Activated naive CD4-positive, alpha-beta T cell treated with anti-CD3 and anti-CD28 coated beads, Interleukin-2, amount 50 U/mL, for 24 hours (primary cell): ENCODE measurements around the gene EGLN3.

Source experiments
- H3K27ac Mint-ChIP-seq: one replicate; pipeline ENCODE4 v1.8.0; 2021; ENCODE audit warnings: mild to moderate bottlenecking, mixed read lengths
- H3K27me3 Mint-ChIP-seq: one replicate; pipeline ENCODE4 v1.8.0; 2021; ENCODE audit warnings: mixed read lengths
- H3K36me3 Mint-ChIP-seq: one replicate; pipeline ENCODE4 v1.8.0; 2021; ENCODE audit warnings: mixed read lengths
- H3K4me1 Mint-ChIP-seq: one replicate; pipeline ENCODE4 v1.8.0; 2021; ENCODE audit warnings: mixed read lengths
- H3K4me3 Mint-ChIP-seq: one replicate; pipeline ENCODE4 v1.8.0; 2021; ENCODE audit warnings: mild to moderate bottlenecking, mixed read lengths
- H3K9me3 Mint-ChIP-seq: one replicate; pipeline ENCODE4 v1.8.0; 2021; ENCODE audit warnings: mixed read lengths

EGLN3 gene

DNA sequence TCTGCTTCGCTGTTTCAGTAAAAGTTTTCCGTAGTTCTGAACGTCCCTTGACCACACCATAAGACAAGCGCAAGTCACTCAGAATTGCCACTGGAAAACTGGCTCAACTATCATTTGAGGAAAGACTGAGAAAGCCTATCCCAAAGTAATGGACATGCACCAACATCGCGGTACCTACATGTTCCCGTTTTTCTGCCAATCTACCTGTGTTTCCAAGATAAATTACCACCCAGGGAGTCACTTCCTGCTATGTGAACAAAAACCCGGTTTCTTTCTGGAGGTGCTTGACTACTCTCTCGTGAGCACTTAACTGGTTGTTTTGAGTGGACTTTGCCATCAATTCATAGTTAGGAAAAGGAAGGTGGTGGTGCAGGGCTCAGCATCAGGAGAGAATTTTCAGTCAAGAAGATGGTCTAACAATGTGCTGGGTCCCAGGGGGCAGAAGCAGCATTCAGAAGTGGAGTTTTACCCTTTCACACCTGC is 1.4 kb downstream of the EGLN3 start:
- peaks cover 21% of the 10 kb centered on the region for H3K27me3 Mint-ChIP-seq
- H3K27ac Mint-ChIP-seq: no peak overlapping the region
- H3K4me3 Mint-ChIP-seq: peak overlapping the region; percentile 57
- peaks cover 30% of the 10 kb centered on the region for H3K4me1 Mint-ChIP-seq
- no peaks in the 10 kb centered on the region for H3K9me3 Mint-ChIP-seq
- no peaks in the 10 kb centered on the region for H3K36me3 Mint-ChIP-seq

GRCh38 chr14:33948869-33949408 is 1.9 kb downstream of the EGLN3 start:
- peaks cover 21% of the 10 kb centered on the region for H3K27me3 Mint-ChIP-seq
- H3K36me3 Mint-ChIP-seq: no peaks in the 10 kb centered on the region
- no peak overlapping the region for H3K27ac Mint-ChIP-seq
- H3K4me3 Mint-ChIP-seq: peak overlapping the region; percentile 57
- H3K9me3 Mint-ChIP-seq: no peaks in the 10 kb centered on the region
- H3K4me1 Mint-ChIP-seq: peaks cover 30% of the 10 kb centered on the region

GRCh38 chr14:33948145-33948868 is 2.6 kb downstream of the EGLN3 start:
- H3K4me3 Mint-ChIP-seq: no peak overlapping the region
- no peaks in the 10 kb centered on the region for H3K9me3 Mint-ChIP-seq
- no peaks in the 10 kb centered on the region for H3K36me3 Mint-ChIP-seq
- no peak overlapping the region for H3K27ac Mint-ChIP-seq
- H3K4me1 Mint-ChIP-seq: peaks cover 30% of the 10 kb centered on the region
- peaks cover 21% of the 10 kb centered on the region for H3K27me3 Mint-ChIP-seq

- Mint-ChIP-seq H3K36me3 (no peaks in the 10 kb centered on the region), H3K9me3 (no peaks in the 10 kb centered on the region), H3K4me3 (no peak overlapping the region), H3K4me1 (peaks cover 30% of the 10 kb centered on the region), H3K27me3 (peaks cover 17% of the 10 kb centered on the region), H3K27ac (no peak overlapping the region)
Measured at GRCh38 chr14:33946679-33947476, 4.0 kb downstream of the EGLN3 start.

- Mint-ChIP-seq H3K27ac (no peak overlapping the region), H3K4me3 (no peak overlapping the region), H3K36me3 (no peaks in the 10 kb centered on the region), H3K27me3 (peaks cover 11% of the 10 kb centered on the region), H3K4me1 (peaks cover 20% of the 10 kb centered on the region), H3K9me3 (no peaks in the 10 kb centered on the region)
Measured at GRCh38 chr14:33945210-33946088, 5.4 kb downstream of the EGLN3 start.

GRCh38 chr14:33943096-33943883 is 7.6 kb downstream of the EGLN3 start:
- H3K9me3 Mint-ChIP-seq: no peaks in the 10 kb centered on the region
- peaks cover 2% of the 10 kb centered on the region for H3K27me3 Mint-ChIP-seq
- no peaks in the 10 kb centered on the region for H3K36me3 Mint-ChIP-seq
- H3K4me3 Mint-ChIP-seq: no peak overlapping the region
- peaks cover 10% of the 10 kb centered on the region for H3K4me1 Mint-ChIP-seq
- H3K27ac Mint-ChIP-seq: no peak overlapping the region

DNA sequence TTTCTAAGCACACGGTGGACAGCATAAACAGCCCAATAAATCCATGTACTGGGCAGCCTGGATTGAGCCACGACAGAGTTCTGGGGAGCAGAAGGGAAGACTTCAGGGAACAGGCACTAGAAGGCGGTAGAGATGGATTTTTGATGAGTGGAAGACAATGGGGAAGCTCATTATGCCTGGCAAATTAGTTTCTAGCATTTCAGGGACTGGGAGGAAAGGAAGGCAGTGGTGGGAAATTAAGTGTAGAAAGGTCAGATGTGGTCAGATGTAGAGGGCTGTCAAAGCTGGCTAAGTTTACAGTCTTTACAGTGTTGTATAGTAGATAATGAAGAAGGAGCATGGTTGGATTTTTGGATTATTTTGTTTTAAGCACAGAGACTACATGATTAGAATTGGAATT is 9.2 kb downstream of the EGLN3 start:
- Mint-ChIP-seq H3K4me3 (no peak overlapping the region), H3K27me3 (no peaks in the 10 kb centered on the region), H3K9me3 (no peaks in the 10 kb centered on the region), H3K36me3 (no peaks in the 10 kb centered on the region), H3K4me1 (peaks cover 4% of the 10 kb centered on the region), H3K27ac (no peak overlapping the region)

DNA sequence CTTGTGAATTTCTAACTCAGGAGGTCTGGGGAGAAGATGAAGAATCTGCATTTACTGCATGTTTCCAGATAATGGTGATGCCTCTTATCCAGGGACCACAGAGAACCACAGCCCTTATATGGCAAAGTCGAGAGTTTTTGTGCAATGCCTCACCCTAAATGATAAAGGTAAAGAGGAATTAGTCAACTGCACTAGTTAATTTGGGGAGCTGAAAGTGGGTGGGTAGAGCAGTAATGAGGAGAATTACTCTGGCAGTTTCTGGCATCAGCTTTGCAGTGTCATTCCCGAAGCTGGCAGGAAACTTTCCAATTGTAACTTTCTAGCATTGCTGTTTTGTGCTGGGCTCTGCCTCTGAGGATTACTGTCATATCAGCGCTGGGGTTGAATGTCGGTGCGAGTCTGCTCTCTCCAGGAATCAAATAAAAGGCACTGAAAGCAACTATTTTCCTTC is 10.3 kb downstream of the EGLN3 start:
- Mint-ChIP-seq H3K36me3 (no peaks in the 10 kb centered on the region), H3K27ac (no peak overlapping the region), H3K27me3 (no peaks in the 10 kb centered on the region), H3K4me1 (no peaks in the 10 kb centered on the region), H3K9me3 (no peaks in the 10 kb centered on the region), H3K4me3 (no peak overlapping the region)

DNA sequence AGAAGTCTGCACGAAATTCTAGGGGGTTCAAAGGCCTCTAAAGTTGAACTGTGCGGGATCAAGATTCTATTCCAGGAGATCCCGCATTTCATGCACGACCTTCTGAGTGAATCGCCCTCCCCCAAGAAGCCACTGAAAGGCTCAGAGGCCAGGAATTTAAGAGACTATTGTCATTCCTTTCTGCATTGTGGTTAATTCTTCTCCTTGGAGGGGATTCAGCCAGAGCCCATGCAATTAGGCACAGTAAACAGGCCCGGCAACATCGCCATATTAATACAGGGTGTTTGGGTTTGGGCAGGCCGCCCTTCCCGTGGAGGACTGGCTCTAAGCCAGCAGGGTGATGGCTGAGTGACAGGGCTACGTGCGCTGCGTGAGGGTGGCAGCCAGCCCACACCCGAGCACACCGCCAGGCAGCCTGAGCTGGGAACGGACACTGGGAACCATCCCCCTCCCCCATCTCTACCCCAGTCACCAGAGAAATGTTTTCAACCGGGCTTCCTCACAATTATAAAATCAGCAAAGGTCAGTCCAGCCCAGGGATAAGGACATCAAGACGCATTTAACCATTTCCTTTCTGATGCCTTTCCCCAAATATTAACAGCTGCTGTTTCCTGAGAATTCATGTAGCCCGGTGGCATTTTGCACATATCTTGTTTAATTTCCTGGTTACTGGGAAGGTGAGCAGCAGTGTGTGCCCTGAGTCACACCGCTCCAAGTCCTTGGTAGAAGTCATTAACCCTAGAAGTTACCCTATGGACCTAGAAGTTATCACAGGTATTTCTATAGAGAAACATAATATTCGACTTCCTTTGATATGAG is 12.5 kb downstream of the EGLN3 start:
- Mint-ChIP-seq H3K27me3 (no peaks in the 10 kb centered on the region), H3K4me3 (no peak overlapping the region), H3K4me1 (no peaks in the 10 kb centered on the region), H3K9me3 (no peaks in the 10 kb centered on the region), H3K36me3 (no peaks in the 10 kb centered on the region), H3K27ac (no peak overlapping the region)

DNA sequence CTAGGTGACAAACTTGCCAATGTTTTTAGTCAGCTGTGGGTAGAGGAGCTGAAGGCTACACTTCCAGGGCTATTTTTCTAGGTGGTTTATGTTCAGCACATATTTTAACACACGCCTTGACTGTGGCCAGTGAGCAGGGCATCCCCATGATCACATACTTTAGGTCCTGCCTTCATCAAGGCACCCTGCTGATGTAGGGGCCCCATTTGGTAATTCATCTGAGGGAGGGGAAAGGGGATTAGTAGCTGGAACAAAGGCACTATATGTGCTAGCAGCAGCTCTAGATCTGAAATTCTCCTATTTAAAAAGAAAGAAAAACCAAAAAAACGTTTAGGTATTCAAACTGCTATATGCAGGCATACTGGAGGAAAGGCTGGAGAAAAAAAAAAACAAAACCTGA is 14.5 kb downstream of the EGLN3 start:
- Mint-ChIP-seq H3K4me3 (no peak overlapping the region), H3K9me3 (no peaks in the 10 kb centered on the region), H3K4me1 (no peaks in the 10 kb centered on the region), H3K27ac (no peak overlapping the region), H3K36me3 (no peaks in the 10 kb centered on the region), H3K27me3 (no peaks in the 10 kb centered on the region)

DNA sequence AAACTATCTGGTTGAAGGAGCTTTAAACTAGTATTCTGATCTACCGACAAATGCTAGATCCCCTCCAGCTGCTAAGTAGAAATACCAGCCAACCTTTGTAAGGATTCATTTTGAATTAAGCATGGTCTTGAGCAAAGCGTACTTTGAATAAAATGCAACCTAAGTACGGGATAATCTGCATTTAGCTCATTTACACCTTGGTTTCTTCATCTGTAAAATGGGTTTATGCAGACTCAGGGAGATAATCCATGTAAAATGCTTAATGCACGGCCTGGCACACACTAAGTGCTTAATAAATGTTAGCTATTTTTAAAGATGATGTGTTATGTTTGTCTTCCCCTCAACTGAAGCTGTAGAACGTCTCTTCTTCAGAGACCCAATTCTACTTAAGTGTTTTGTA is 15.9 kb downstream of the EGLN3 start:
- no peaks in the 10 kb centered on the region for H3K27me3 Mint-ChIP-seq
- no peaks in the 10 kb centered on the region for H3K9me3 Mint-ChIP-seq
- no peak overlapping the region for H3K27ac Mint-ChIP-seq
- H3K36me3 Mint-ChIP-seq: no peaks in the 10 kb centered on the region
- no peaks in the 10 kb centered on the region for H3K4me1 Mint-ChIP-seq
- no peak overlapping the region for H3K4me3 Mint-ChIP-seq

- H3K27me3 Mint-ChIP-seq: no peaks in the 10 kb centered on the region
- no peaks in the 10 kb centered on the region for H3K36me3 Mint-ChIP-seq
- no peak overlapping the region for H3K4me3 Mint-ChIP-seq
- H3K4me1 Mint-ChIP-seq: no peaks in the 10 kb centered on the region
- no peaks in the 10 kb centered on the region for H3K9me3 Mint-ChIP-seq
- H3K27ac Mint-ChIP-seq: no peak overlapping the region
Measured at GRCh38 chr14:33934043-33934750, 16.7 kb downstream of the EGLN3 start.

DNA sequence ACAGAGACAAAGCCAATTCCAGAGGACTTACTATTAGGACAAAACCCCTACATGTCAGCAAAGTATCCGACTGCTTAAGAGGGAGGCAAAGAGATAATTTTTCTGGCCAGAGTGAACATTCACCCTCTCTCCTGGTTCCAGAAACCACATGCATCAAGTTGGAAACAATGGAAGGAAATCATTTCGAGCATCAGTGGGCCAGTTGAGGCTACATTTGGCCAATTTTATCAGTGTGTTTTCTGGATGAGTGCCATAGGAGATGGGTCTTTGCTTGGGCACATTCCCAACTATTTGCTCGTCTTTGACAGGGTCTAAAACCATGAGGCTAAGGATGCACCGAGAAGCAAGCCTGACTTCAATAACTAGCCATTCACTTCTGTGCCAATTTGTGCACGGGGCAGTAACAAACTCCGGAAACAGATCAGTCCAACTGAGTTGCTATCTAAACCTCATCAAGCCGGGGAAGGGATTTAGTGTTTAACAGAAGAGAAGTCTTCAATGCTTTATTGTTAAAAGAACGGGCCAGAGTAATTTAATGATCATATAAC is 17.4 kb downstream of the EGLN3 start:
- Mint-ChIP-seq H3K27me3 (no peaks in the 10 kb centered on the region), H3K4me3 (no peak overlapping the region), H3K4me1 (no peaks in the 10 kb centered on the region), H3K27ac (no peak overlapping the region), H3K36me3 (no peaks in the 10 kb centered on the region), H3K9me3 (no peaks in the 10 kb centered on the region)
